ENCODE results near the gene TMEM168. TPM values are rescaled to one million over a fixed set of nuclear protein-coding genes. Genes with fewer than 3 reads are reported as not detected.

TMEM168 gene
- total RNA-seq, 1 experiment from 2014 or later, result 13.9 TPM

- Histone ChIP-seq H2BK5ac (ENCODE audit: insufficient read length, low read length) (no peak overlapping the region), H3K27ac (ENCODE audit: insufficient read length, low read depth, low read length) (no peak overlapping the region), H3K23ac (ENCODE audit: insufficient read length, low read depth, low read length) (no peak overlapping the region), H3K4me2 (ENCODE audit: insufficient read depth, insufficient read length, low read length) (no peak overlapping the region), H2BK20ac (ENCODE audit: low read depth, low read length, poor library complexity, severe bottlenecking) (no peak overlapping the region), H3K4me1 (ENCODE audit: insufficient read depth, low read length) (no peaks in the 10 kb centered on the region), H2BK120ac (ENCODE audit: low read depth, low read length, poor library complexity, severe bottlenecking) (no peak overlapping the region), H4K8ac (replicated peaks; ENCODE audit: insufficient read length, low read depth, low read length) (no peak overlapping the region), H3K18ac (ENCODE audit: insufficient read length, low read depth, low read length) (no peak overlapping the region), H2AK5ac (ENCODE audit: insufficient read length, low read length) (no peak overlapping the region), H3K79me1 (ENCODE audit: insufficient read depth, low read depth, low read length, poor library complexity, severe bottlenecking) (peaks cover 6% of the 10 kb centered on the region), H3K56ac (ENCODE audit: insufficient read length, low read depth, low read length) (no peak overlapping the region), H2BK15ac (ENCODE audit: low read depth, low read length) (no peak overlapping the region), H4K20me1 (ENCODE audit: control insufficient read depth, insufficient read depth, insufficient read length) (no peaks in the 10 kb centered on the region), H3T11ph (ENCODE audit: low read length) (no peak overlapping the region), H4K5ac (ENCODE audit: insufficient read length, low read depth, low read length) (no peak overlapping the region), H3K14ac (ENCODE audit: insufficient read depth, low read length) (no peak overlapping the region), H3K23me2 (ENCODE audit: insufficient read length, low read depth, low read length, poor library complexity, severe bottlenecking) (peaks cover 8% of the 10 kb centered on the region), H3K27me3 (ENCODE audit: insufficient read depth, low read length) (no peaks in the 10 kb centered on the region), H2BK12ac (ENCODE audit: insufficient read length, low read depth, low read length) (no peak overlapping the region), H3K9me3 (ENCODE audit: control insufficient read depth, low read depth, low read length) (no peaks in the 10 kb centered on the region), H2AFZ (ENCODE audit: low read length) (no peak overlapping the region), H3K4ac (ENCODE audit: low read depth, low read length) (no peak overlapping the region), H4K91ac (ENCODE audit: insufficient read length, low read depth, low read length) (no peak overlapping the region), H3K9ac (ENCODE audit: extremely low read depth, insufficient read length, low read length) (no peak overlapping the region), H3K79me2 (ENCODE audit: insufficient read depth, low read length) (no peaks in the 10 kb centered on the region)
- no peak for DNase-seq
- Mint-ChIP-seq H3K9me3 (peaks cover 2 to 3% of the 10 kb centered on the region in 2 experiments; a peak in 1 of 5 replicates), H3K27me3 (ENCODE audit: low read depth) (no peaks in the 10 kb centered on the region), H3K4me1 (peaks cover 23 to 26% of the 10 kb centered on the region in 2 experiments), H3K4me3 (no peak overlapping the region), H3K36me3 (ENCODE audit: insufficient read depth in 1 of 3, low read depth in 3 of 3) (peaks cover 0 to 5% (median 2%) of the 10 kb centered on the region in 3 experiments; a peak in 5 of 7 replicates), H3K27ac (no peak overlapping the region)
- WGBS (ENCODE audit: extremely low coverage, insufficient read length, low lambda C conversion rate), result no CpG with 5 or more reads among the region's 3 CpGs
- TF ChIP-seq, protein P1, sequence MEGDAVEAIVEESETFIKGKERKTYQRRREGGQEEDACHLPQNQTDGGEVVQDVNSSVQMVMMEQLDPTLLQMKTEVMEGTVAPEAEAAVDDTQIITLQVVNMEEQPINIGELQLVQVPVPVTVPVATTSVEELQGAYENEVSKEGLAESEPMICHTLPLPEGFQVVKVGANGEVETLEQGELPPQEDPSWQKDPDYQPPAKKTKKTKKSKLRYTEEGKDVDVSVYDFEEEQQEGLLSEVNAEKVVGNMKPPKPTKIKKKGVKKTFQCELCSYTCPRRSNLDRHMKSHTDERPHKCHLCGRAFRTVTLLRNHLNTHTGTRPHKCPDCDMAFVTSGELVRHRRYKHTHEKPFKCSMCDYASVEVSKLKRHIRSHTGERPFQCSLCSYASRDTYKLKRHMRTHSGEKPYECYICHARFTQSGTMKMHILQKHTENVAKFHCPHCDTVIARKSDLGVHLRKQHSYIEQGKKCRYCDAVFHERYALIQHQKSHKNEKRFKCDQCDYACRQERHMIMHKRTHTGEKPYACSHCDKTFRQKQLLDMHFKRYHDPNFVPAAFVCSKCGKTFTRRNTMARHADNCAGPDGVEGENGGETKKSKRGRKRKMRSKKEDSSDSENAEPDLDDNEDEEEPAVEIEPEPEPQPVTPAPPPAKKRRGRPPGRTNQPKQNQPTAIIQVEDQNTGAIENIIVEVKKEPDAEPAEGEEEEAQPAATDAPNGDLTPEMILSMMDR (conservative IDR thresholded peaks at IDR 0.05), result no peak
Measured at GRCh38 chr7:112792441-112792840, 2.2 kb upstream of the TMEM168 start.
